HG02938 (cell line): Measurements from ENCODE around the gene RPP21.

Experiments used
- ATAC-seq: cut with Tn5 transposase; IDR thresholded peaks from one replicate; pipeline ENCODE4 v1.9.1; 2021; ENCODE audit warnings: mild to moderate bottlenecking, moderate library complexity; ENCODE audit not compliant: unreplicated experiment

RPP21 gene

GRCh38 chr6:30344868-30345671 lies at the start of gene RPP21:
RPP21 (plus strand) TSS chr6:30345156; CDS start chr6:30345172, 16 bp downstream.
- peak; percentile 80 for ATAC-seq

GRCh38 chr6:30295837-30296236 lies 49.1 kb upstream of the RPP21 start:
- no peak for ATAC-seq

- ATAC-seq = no peak
These were observed 41.0 kb upstream of the RPP21 start for GRCh38 chr6:30304002-30304401.

GRCh38 chr6:30311101-30311500 lies 33.9 kb upstream of the RPP21 start:
- no peak for ATAC-seq

GRCh38 chr6:30311671-30312070 lies 33.3 kb upstream of the RPP21 start:
- ATAC-seq = no peak

GRCh38 chr6:30312266-30312665 lies 32.7 kb upstream of the RPP21 start:
- ATAC-seq = no peak

- ATAC-seq = no peak
These were observed 32.2 kb upstream of the RPP21 start for GRCh38 chr6:30312676-30313321.

- no peak for ATAC-seq
These were observed 29.8 kb upstream of the RPP21 start for GRCh38 chr6:30315156-30315555.

- no peak for ATAC-seq
These were observed 26.9 kb upstream of the RPP21 start for GRCh38 chr6:30317913-30318589.

- no peak for ATAC-seq
These were observed 25.7 kb upstream of the RPP21 start for GRCh38 chr6:30319146-30319835.

GRCh38 chr6:30321692-30322388 lies 23.1 kb upstream of the RPP21 start:
- ATAC-seq = no peak

GRCh38 chr6:30322527-30323501 lies 22.1 kb upstream of the RPP21 start:
- ATAC-seq = no peak

- ATAC-seq = no peak
These were observed 21.1 kb upstream of the RPP21 start for GRCh38 chr6:30323806-30324205.

- ATAC-seq = no peak
These were observed 19.6 kb upstream of the RPP21 start for GRCh38 chr6:30325150-30325872.

- ATAC-seq = peak; percentile 55
These were observed 19.0 kb upstream of the RPP21 start for GRCh38 chr6:30325873-30326525.

- peak; percentile 69 for ATAC-seq
These were observed 18.3 kb upstream of the RPP21 start, which contains the start of gene TRIM39 for GRCh38 chr6:30326526-30327231. TRIM39 (plus strand) TSS chr6:30326927; CDS start chr6:30329318, 2,391 bp downstream.

GRCh38 chr6:30327232-30327746 lies 17.7 kb upstream of the RPP21 start:
- ATAC-seq = no peak
